AG09319 (cell line): Measurements from ENCODE around the gene SMCO4.
"Not testable (repeated sequence)": the region's sequence is repeated elsewhere in the genome, so short reads cannot be mapped to it uniquely, and the experiment has no call there.

Experiments
- DNase-seq: peaks from one replicate; pipeline ENCODE4 v3.0.0-alpha.2; 2010; ENCODE audit warnings: low read depth; ENCODE audit errors: extremely low read depth
- CTCF ChIP-seq: IDR thresholded peaks from 2 replicates; pipeline ENCODE4 v1.5.1; 2011; ENCODE audit warnings: low read depth, mild to moderate bottlenecking, inconsistent platforms, low read length, moderate library complexity

Gene SMCO4

GRCh38 chr11:93536101-93536861 lies 6.9 kb downstream of the SMCO4 start:
- no peak for TF ChIP-seq CTCF
- no peak for DNase-seq

GRCh38 chr11:93535578-93535977 lies 7.6 kb downstream of the SMCO4 start:
- DNase-seq = not testable (repeated sequence)

GRCh38 chr11:93532806-93533205 lies 10.4 kb downstream of the SMCO4 start:
- TF ChIP-seq CTCF = no peak
- DNase-seq = no peak

- TF ChIP-seq CTCF = no peak
- no peak for DNase-seq
These were observed 10.9 kb downstream of the SMCO4 start for GRCh38 chr11:93532281-93532789.

- DNase-seq = no peak
- TF ChIP-seq CTCF = no peak
These were observed 12.7 kb downstream of the SMCO4 start for GRCh38 chr11:93530468-93530826.

GRCh38 chr11:93529707-93530467 lies 13.3 kb downstream of the SMCO4 start:
- no peak for TF ChIP-seq CTCF
- no peak for DNase-seq

- DNase-seq = no peak
- TF ChIP-seq CTCF = no peak
These were observed 14.2 kb downstream of the SMCO4 start for GRCh38 chr11:93528757-93529645.
